ENCODE measurements around the gene FAM107B. TPM values are rescaled to one million over a fixed set of nuclear protein-coding genes. Genes with fewer than 3 reads are reported as not detected.

FAM107B gene
- total RNA-seq, 2 experiments from 2014 or later, result 130 to 135 TPM

- CTCF ChIA-PET, result interaction anchor here (0.6 to 5.7 kb wide), 3 partner anchors 10 to 18 kb away, joined by 3 to 25 read pairs (median 18); no protein-coding TSS in a partner anchor
- H3K4me1 Mint-ChIP-seq (ENCODE audit: low read depth), result peaks cover 89% of the 10 kb centered on the region
- H3K9me3 Mint-ChIP-seq (ENCODE audit: insufficient read depth), result peaks cover 14% of the 10 kb centered on the region
- peak overlapping the region; percentile 87 for H3K27ac Mint-ChIP-seq
- POLR2A ChIA-PET, result interaction anchor here (0.9 to 2.6 kb wide), 3 partner anchors 12 to 34 kb away, joined by 3 to 10 read pairs (median 7); no protein-coding TSS in a partner anchor
- H3K36me3 Mint-ChIP-seq (ENCODE audit: low read depth), result peaks cover 78% of the 10 kb centered on the region
- H3K4me3 Mint-ChIP-seq, result peak overlapping the region; percentile 2
- ATAC-seq (no peak), DNase-seq (no peak)
- H3K27me3 Mint-ChIP-seq (ENCODE audit: low read depth), result no peaks in the 10 kb centered on the region
Observed at GRCh38 chr10:14565199-14565598, 209.5 kb downstream of the FAM107B start.

GRCh38 chr10:14564268-14564744 is 210.4 kb downstream of the FAM107B start:
- Mint-ChIP-seq H3K36me3 (ENCODE audit: low read depth) (peaks cover 76% of the 10 kb centered on the region), H3K27ac (peak overlapping the region; percentile 87), H3K4me3 (peak overlapping the region; percentile 67), H3K9me3 (ENCODE audit: insufficient read depth) (peaks cover 14% of the 10 kb centered on the region), H3K27me3 (ENCODE audit: low read depth) (no peaks in the 10 kb centered on the region), H3K4me1 (ENCODE audit: low read depth) (peaks cover 88% of the 10 kb centered on the region)
- ATAC-seq (peak; percentile 32), DNase-seq (no peak)
- POLR2A ChIA-PET, result interaction anchor here (0.9 to 2.6 kb wide), 4 partner anchors 11 to 274 kb away, joined by 3 to 10 read pairs (median 6); partner anchors contain the start of genes CDNF, HSPA14 and MSANTD7
- CTCF ChIA-PET, result interaction anchor here (0.6 to 5.7 kb wide), 6 partner anchors 10 to 35 kb away, joined by 3 to 25 read pairs (median 10); no protein-coding TSS in a partner anchor

GRCh38 chr10:14563359-14563940 is 211.2 kb downstream of the FAM107B start:
- ChIA-PET POLR2A (interaction anchor here (0.6 to 2.6 kb wide), 6 partner anchors 10 to 275 kb away, joined by 3 to 10 read pairs (median 4); partner anchors contain the start of genes CDNF, HSPA14 and MSANTD7), CTCF (interaction anchor here (1.0 to 5.8 kb wide), 13 partner anchors 7 to 259 kb away, joined by 3 to 39 read pairs (median 7); no protein-coding TSS in a partner anchor)
- peak overlapping the region; percentile 67 for H3K4me3 Mint-ChIP-seq
- DNase-seq, result no peak
- peaks cover 14% of the 10 kb centered on the region for H3K9me3 Mint-ChIP-seq (ENCODE audit: insufficient read depth)
- peak overlapping the region; percentile 87 for H3K27ac Mint-ChIP-seq
- peaks cover 88% of the 10 kb centered on the region for H3K4me1 Mint-ChIP-seq (ENCODE audit: low read depth)
- H3K36me3 Mint-ChIP-seq (ENCODE audit: low read depth), result peaks cover 75% of the 10 kb centered on the region
- H3K27me3 Mint-ChIP-seq (ENCODE audit: low read depth), result no peaks in the 10 kb centered on the region
- ATAC-seq, result no peak

- Mint-ChIP-seq H3K36me3 (ENCODE audit: low read depth) (peaks cover 73% of the 10 kb centered on the region), H3K4me1 (ENCODE audit: low read depth) (peaks cover 89% of the 10 kb centered on the region), H3K27me3 (ENCODE audit: low read depth) (no peaks in the 10 kb centered on the region), H3K27ac (peak overlapping the region; percentile 79), H3K9me3 (ENCODE audit: insufficient read depth) (peaks cover 14% of the 10 kb centered on the region), H3K4me3 (peak overlapping the region; percentile 66)
- no peak for ATAC-seq
- no peak for DNase-seq
- ChIA-PET CTCF (interaction anchor here (0.9 to 5.8 kb wide), 17 partner anchors 8 to 275 kb away, joined by 3 to 39 read pairs (median 6); partner anchors contain the start of genes CDNF, HSPA14 and MSANTD7), POLR2A (interaction anchor here (0.6 to 2.6 kb wide), 7 partner anchors 9 to 480 kb away, joined by 3 to 13 read pairs (median 4); no protein-coding TSS in a partner anchor)
Observed at GRCh38 chr10:14563076-14563336, 211.7 kb downstream of the FAM107B start.

GRCh38 chr10:14562218-14563075 is 212.2 kb downstream of the FAM107B start:
- DNase-seq (no peak), ATAC-seq (peak; percentile 34)
- Mint-ChIP-seq H3K4me3 (peak overlapping the region; percentile 66), H3K4me1 (ENCODE audit: low read depth) (peaks cover 90% of the 10 kb centered on the region), H3K27me3 (ENCODE audit: low read depth) (no peaks in the 10 kb centered on the region), H3K36me3 (ENCODE audit: low read depth) (peaks cover 70% of the 10 kb centered on the region), H3K9me3 (ENCODE audit: insufficient read depth) (peaks cover 14% of the 10 kb centered on the region), H3K27ac (peak overlapping the region; percentile 79)
- ChIA-PET POLR2A (interaction anchor here (0.6 to 2.6 kb wide), 7 partner anchors 9 to 480 kb away, joined by 3 to 13 read pairs (median 4); no protein-coding TSS in a partner anchor), CTCF (interaction anchor here (0.6 to 5.8 kb wide), 19 partner anchors 8 to 392 kb away, joined by 3 to 39 read pairs (median 6); partner anchors contain the start of genes CDNF, DCLRE1C, HSPA14 and MSANTD7)

GRCh38 chr10:14560791-14561765 is 213.6 kb downstream of the FAM107B start:
- POLR2A ChIA-PET, result interaction anchor here (0.6 to 2.4 kb wide), 7 partner anchors 8 to 284 kb away, joined by 3 to 13 read pairs (median 4); partner anchors contain the start of genes CDNF, HSPA14 and MSANTD7
- Mint-ChIP-seq H3K27ac (peak overlapping the region; percentile 79), H3K27me3 (ENCODE audit: low read depth) (no peaks in the 10 kb centered on the region), H3K9me3 (ENCODE audit: insufficient read depth) (peaks cover 7% of the 10 kb centered on the region), H3K36me3 (ENCODE audit: low read depth) (peaks cover 70% of the 10 kb centered on the region), H3K4me3 (peak overlapping the region; percentile 66), H3K4me1 (ENCODE audit: low read depth) (peaks cover 92% of the 10 kb centered on the region)
- ATAC-seq (peak; percentile 37), DNase-seq (peak; percentile 57)
- CTCF ChIA-PET, result interaction anchor here (1.1 to 5.8 kb wide), 12 partner anchors 10 to 393 kb away, joined by 3 to 39 read pairs (median 8); partner anchors contain the start of genes CDNF, DCLRE1C, HSPA14 and MSANTD7

GRCh38 chr10:14560274-14560673 is 214.4 kb downstream of the FAM107B start:
- ChIA-PET POLR2A (interaction anchor here (0.6 to 2.4 kb wide), 5 partner anchors 9 to 285 kb away, joined by 3 to 9 read pairs (median 4); partner anchors contain the start of genes CDNF, HSPA14 and MSANTD7), CTCF (interaction anchor here (1.1 to 5.8 kb wide), 6 partner anchors 10 to 263 kb away, joined by 5 to 39 read pairs (median 11); no protein-coding TSS in a partner anchor)
- H3K27ac Mint-ChIP-seq, result peak overlapping the region; percentile 79
- H3K4me1 Mint-ChIP-seq (ENCODE audit: low read depth), result peaks cover 92% of the 10 kb centered on the region
- no peaks in the 10 kb centered on the region for H3K9me3 Mint-ChIP-seq (ENCODE audit: insufficient read depth)
- peak; percentile 45 for ATAC-seq
- H3K4me3 Mint-ChIP-seq, result peak overlapping the region; percentile 66
- no peaks in the 10 kb centered on the region for H3K27me3 Mint-ChIP-seq (ENCODE audit: low read depth)
- DNase-seq, result peak; percentile 66
- peaks cover 70% of the 10 kb centered on the region for H3K36me3 Mint-ChIP-seq (ENCODE audit: low read depth)

- Mint-ChIP-seq H3K4me1 (ENCODE audit: low read depth) (peaks cover 97% of the 10 kb centered on the region), H3K27ac (peak overlapping the region; percentile 47), H3K36me3 (ENCODE audit: low read depth) (peaks cover 71% of the 10 kb centered on the region), H3K9me3 (ENCODE audit: insufficient read depth) (no peaks in the 10 kb centered on the region), H3K4me3 (no peak overlapping the region), H3K27me3 (ENCODE audit: low read depth) (no peaks in the 10 kb centered on the region)
- DNase-seq, result no peak
- ChIA-PET POLR2A (interaction anchor here (0.6 to 1.0 kb wide), 2 partner anchors 15 to 281 kb away, joined by 3 read pairs; no protein-coding TSS in a partner anchor), CTCF (interaction anchor here (1.1 to 5.8 kb wide), 7 partner anchors 13 to 279 kb away, joined by 3 to 39 read pairs (median 6); partner anchors contain the start of genes CDNF, HSPA14 and MSANTD7)
- no peak for ATAC-seq
Observed at GRCh38 chr10:14558025-14558424, 216.7 kb downstream of the FAM107B start.

GRCh38 chr10:14557567-14557966 is 217.1 kb downstream of the FAM107B start:
- ChIA-PET CTCF (interaction anchor here (1.2 to 5.8 kb wide), 7 partner anchors 13 to 280 kb away, joined by 3 to 39 read pairs (median 6); partner anchors contain the start of genes CDNF, HSPA14 and MSANTD7), POLR2A (no interaction called here)
- Mint-ChIP-seq H3K27me3 (ENCODE audit: low read depth) (no peaks in the 10 kb centered on the region), H3K4me1 (ENCODE audit: low read depth) (peaks cover 98% of the 10 kb centered on the region), H3K27ac (no peak overlapping the region), H3K9me3 (ENCODE audit: insufficient read depth) (no peaks in the 10 kb centered on the region), H3K4me3 (no peak overlapping the region), H3K36me3 (ENCODE audit: low read depth) (peaks cover 72% of the 10 kb centered on the region)
- DNase-seq (no peak), ATAC-seq (no peak)

GRCh38 chr10:14556285-14556956 is 218.3 kb downstream of the FAM107B start:
- no peaks in the 10 kb centered on the region for H3K27me3 Mint-ChIP-seq (ENCODE audit: low read depth)
- no peaks in the 10 kb centered on the region for H3K9me3 Mint-ChIP-seq (ENCODE audit: insufficient read depth)
- peaks cover 96% of the 10 kb centered on the region for H3K4me1 Mint-ChIP-seq (ENCODE audit: low read depth)
- ChIA-PET POLR2A (no interaction called here), CTCF (interaction anchor here (0.9 to 2.5 kb wide), 7 partner anchors 13 to 281 kb away, joined by 3 to 10 read pairs (median 4); partner anchors contain the start of genes CDNF, HSPA14 and MSANTD7)
- peaks cover 78% of the 10 kb centered on the region for H3K36me3 Mint-ChIP-seq (ENCODE audit: low read depth)
- H3K4me3 Mint-ChIP-seq, result no peak overlapping the region
- ATAC-seq (peak; percentile 14), DNase-seq (no peak)
- peak overlapping the region; percentile 73 for H3K27ac Mint-ChIP-seq
